GM19468 (cell line): ENCODE data around the gene GPR137C.

ENCODE experiments used
- ATAC-seq: cut with Tn5 transposase; IDR thresholded peaks from one replicate; pipeline ENCODE4 v1.9.1; 2021; ENCODE audit warnings: mild to moderate bottlenecking, moderate library complexity, moderate number of reproducible peaks; ENCODE audit not compliant: unreplicated experiment; ENCODE audit errors: extremely low read depth

The GPR137C gene

GRCh38 chr14:52552063-52552988 is at the start of gene GPR137C, which contains the start of gene TXNDC16:
GPR137C (plus strand) TSS chr14:52552836; CDS start chr14:52553148, 312 bp downstream.
TXNDC16 (minus strand) TSS chr14:52552505; CDS start chr14:52543557, 8,948 bp downstream.
- ATAC-seq: peak; percentile 99

GRCh38 chr14:52513249-52513648 is 39.4 kb upstream of the GPR137C start:
- no peak for ATAC-seq

- ATAC-seq: no peak
Observed at GRCh38 chr14:52514046-52514811, 38.4 kb upstream of the GPR137C start.

- ATAC-seq: no peak
Observed at GRCh38 chr14:52522033-52522432, 30.6 kb upstream of the GPR137C start.

GRCh38 chr14:52522581-52523345 is 29.9 kb upstream of the GPR137C start:
- no peak for ATAC-seq

- no peak for ATAC-seq
Observed at GRCh38 chr14:52527052-52527451, 25.6 kb upstream of the GPR137C start.

- no peak for ATAC-seq
Observed at GRCh38 chr14:52531481-52531880, 21.2 kb upstream of the GPR137C start.

- no peak for ATAC-seq
Observed at GRCh38 chr14:52536269-52536668, 16.4 kb upstream of the GPR137C start.

- ATAC-seq: no peak
Observed at GRCh38 chr14:52538623-52539022, 14.0 kb upstream of the GPR137C start.

GRCh38 chr14:52545584-52546317 is 6.9 kb upstream of the GPR137C start:
- no peak for ATAC-seq

- no peak for ATAC-seq
Observed at GRCh38 chr14:52546318-52546670, 6.3 kb upstream of the GPR137C start.

GRCh38 chr14:52547027-52547426 is 5.6 kb upstream of the GPR137C start:
- no peak for ATAC-seq

GRCh38 chr14:52547526-52547925 is 5.1 kb upstream of the GPR137C start:
- no peak for ATAC-seq

GRCh38 chr14:52550661-52551060 is 2.0 kb upstream of the GPR137C start:
- no peak for ATAC-seq

- no peak for ATAC-seq
Observed at GRCh38 chr14:52551205-52551604, 1.4 kb upstream of the GPR137C start.

GRCh38 chr14:52551696-52552062 is 957 bp upstream of the GPR137C start:
- ATAC-seq: no peak

GRCh38 chr14:52553002-52553670 is 500 bp downstream of the GPR137C start:
- no peak for ATAC-seq

GRCh38 chr14:52553671-52554575 is 1.3 kb downstream of the GPR137C start:
- ATAC-seq: no peak
